Panc1 (cell line): ENCODE data around the gene SSBP3.

Source experiments
- SIN3A ChIP-seq: IDR thresholded peaks from 2 replicates; pipeline ENCODE4 v1.6.1; 2012; ENCODE audit warnings: low read depth, mild to moderate bottlenecking, low read length, moderate library complexity, borderline replicate concordance; ENCODE audit not compliant: insufficient read depth
- TF ChIP-seq, protein P1 (sequence below): fragments of 450-650 bp; IDR thresholded peaks from 2 replicates; pipeline ENCODE4 v1.5.1; 2017; ENCODE audit warnings: mild to moderate bottlenecking
- TF ChIP-seq, protein P2 (sequence below), 2 experiments: IDR thresholded peaks; 2 replicates each; pipeline ENCODE4 v1.6.1; 2011 to 2012; ENCODE audit warnings: low read depth in 2 of 2, control low read depth in 1 of 2, low read length in 1 of 2, mild to moderate bottlenecking in 1 of 2, moderate library complexity in 1 of 2; ENCODE audit not compliant: insufficient read depth in 1 of 2

- TF ChIP-seq, protein P1, sequence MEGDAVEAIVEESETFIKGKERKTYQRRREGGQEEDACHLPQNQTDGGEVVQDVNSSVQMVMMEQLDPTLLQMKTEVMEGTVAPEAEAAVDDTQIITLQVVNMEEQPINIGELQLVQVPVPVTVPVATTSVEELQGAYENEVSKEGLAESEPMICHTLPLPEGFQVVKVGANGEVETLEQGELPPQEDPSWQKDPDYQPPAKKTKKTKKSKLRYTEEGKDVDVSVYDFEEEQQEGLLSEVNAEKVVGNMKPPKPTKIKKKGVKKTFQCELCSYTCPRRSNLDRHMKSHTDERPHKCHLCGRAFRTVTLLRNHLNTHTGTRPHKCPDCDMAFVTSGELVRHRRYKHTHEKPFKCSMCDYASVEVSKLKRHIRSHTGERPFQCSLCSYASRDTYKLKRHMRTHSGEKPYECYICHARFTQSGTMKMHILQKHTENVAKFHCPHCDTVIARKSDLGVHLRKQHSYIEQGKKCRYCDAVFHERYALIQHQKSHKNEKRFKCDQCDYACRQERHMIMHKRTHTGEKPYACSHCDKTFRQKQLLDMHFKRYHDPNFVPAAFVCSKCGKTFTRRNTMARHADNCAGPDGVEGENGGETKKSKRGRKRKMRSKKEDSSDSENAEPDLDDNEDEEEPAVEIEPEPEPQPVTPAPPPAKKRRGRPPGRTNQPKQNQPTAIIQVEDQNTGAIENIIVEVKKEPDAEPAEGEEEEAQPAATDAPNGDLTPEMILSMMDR: no peak
- TF ChIP-seq, protein P2, sequence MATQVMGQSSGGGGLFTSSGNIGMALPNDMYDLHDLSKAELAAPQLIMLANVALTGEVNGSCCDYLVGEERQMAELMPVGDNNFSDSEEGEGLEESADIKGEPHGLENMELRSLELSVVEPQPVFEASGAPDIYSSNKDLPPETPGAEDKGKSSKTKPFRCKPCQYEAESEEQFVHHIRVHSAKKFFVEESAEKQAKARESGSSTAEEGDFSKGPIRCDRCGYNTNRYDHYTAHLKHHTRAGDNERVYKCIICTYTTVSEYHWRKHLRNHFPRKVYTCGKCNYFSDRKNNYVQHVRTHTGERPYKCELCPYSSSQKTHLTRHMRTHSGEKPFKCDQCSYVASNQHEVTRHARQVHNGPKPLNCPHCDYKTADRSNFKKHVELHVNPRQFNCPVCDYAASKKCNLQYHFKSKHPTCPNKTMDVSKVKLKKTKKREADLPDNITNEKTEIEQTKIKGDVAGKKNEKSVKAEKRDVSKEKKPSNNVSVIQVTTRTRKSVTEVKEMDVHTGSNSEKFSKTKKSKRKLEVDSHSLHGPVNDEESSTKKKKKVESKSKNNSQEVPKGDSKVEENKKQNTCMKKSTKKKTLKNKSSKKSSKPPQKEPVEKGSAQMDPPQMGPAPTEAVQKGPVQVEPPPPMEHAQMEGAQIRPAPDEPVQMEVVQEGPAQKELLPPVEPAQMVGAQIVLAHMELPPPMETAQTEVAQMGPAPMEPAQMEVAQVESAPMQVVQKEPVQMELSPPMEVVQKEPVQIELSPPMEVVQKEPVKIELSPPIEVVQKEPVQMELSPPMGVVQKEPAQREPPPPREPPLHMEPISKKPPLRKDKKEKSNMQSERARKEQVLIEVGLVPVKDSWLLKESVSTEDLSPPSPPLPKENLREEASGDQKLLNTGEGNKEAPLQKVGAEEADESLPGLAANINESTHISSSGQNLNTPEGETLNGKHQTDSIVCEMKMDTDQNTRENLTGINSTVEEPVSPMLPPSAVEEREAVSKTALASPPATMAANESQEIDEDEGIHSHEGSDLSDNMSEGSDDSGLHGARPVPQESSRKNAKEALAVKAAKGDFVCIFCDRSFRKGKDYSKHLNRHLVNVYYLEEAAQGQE (IDR thresholded peaks at IDR 0.05; ENCODE audit: insufficient read depth in 1 of 2, low read depth in 2 of 2, low read length in 1 of 2): no peak
- no peak for TF ChIP-seq SIN3A
These were observed 51.3 kb downstream of the SSBP3 start for GRCh38 chr1:54354899-54355298.
